Amygdala (tissue), 56 donors: ENCODE results near the gene NLE1.
"Not testable (repeated sequence)": the region's sequence is repeated elsewhere in the genome, so short reads cannot be mapped to it uniquely, and the experiment has no call there.

Experiments
- DNase-seq, 56 donors: peaks; one replicate each; lab custom pipeline; 2025; lab: John Stamatoyannopoulos, UW

The NLE1 gene

DNA sequence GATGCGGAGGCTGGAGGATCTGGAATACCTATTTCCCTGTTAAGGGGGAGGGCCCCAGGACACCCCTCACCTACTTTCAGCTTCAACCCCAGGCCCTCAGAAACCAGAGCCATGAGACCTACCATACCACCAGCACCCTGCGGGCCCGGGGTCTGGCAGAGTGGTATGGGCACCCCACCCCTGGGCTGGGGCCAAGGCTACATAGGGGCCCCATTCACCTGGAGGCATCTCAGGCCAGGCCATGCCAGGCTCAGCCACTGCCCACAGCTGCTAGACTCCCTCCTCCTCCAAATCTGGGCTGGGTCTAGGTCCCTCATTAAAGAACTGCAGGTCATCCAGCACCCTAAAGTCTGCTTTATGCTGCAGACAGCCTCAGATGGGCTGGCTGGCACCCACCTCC lies 11.7 kb downstream of the NLE1 start:
- DNase-seq: no peak

GRCh38 chr17:35129973-35130351 lies 12.1 kb downstream of the NLE1 start:
- no peak for DNase-seq

GRCh38 chr17:35129154-35129972 lies 12.7 kb downstream of the NLE1 start:
- no peak for DNase-seq

GRCh38 chr17:35127751-35128514 lies 14.2 kb downstream of the NLE1 start:
- DNase-seq: no peak

DNA sequence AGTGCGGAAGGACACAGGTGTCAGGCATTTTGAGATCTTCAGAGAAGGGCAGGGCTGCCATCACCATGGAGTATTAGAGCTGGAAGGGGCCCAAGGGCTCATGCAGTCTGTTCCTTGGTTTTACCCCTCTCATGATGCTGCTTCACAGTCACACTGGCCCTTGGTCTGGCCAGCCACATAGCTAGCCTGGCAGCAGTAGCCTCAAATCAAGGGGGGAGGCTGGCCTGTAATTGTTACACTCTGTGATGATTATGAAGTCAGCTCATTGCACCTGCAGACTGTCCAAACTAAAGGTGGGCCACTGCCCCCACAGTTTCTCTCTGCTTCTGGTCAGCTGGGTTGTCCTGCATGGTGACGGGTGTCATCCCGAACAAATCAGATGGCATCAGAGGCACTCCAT lies 20.8 kb downstream of the NLE1 start, which contains the start of gene FNDC8:
Gene FNDC8 (plus strand): TSS at position 301 of the 400 bp plus-strand sequence. CDS start 79 bp downstream, at position 380.
- DNase-seq: no peak

DNA sequence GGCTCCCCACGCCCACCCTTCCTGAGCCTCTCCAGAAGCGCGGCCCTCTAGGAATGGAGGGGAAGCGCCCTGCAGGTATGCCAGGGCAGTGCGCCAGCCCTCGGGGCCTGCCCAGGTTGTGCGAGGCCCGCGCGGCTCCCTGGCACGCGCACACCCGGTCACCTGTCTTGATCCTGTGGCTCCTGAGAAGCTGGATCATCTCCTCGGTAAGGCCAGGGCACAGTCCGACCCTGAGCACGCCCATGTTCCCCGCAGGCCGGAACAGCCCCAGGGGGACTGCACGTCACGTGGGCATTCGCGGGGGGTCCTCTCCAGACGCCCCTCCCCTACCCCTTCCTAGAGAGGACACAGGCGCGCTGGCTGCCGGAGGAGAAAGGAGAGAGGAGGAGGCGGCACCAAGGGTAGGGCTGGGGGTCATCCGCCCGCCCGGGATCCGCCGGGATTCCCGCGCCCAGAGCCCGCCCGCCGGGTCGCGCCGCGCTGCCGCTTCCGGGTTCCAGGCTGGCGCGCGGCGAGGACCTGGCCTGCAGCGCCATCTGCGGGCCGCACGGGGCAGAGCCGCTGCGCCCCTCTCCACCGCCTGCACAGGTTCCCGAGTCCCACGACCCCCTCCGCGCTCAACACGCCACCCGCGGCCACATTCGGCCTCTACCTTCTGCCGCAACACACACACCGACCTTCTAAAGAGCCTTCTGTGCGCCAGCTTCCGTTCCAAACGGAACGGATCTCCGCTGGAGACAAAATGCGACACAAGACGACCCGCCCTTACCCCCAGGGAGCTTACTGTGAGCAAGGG lies 22.5 kb downstream of the NLE1 start, which contains the start of gene RAD51D:
Gene RAD51D (minus strand): TSS at position 491 of the 796 bp plus-strand sequence. CDS start 247 bp downstream, at position 244.
- peak in 52 of 56 donors; percentile 4 to 80 (median 54) for DNase-seq

DNA sequence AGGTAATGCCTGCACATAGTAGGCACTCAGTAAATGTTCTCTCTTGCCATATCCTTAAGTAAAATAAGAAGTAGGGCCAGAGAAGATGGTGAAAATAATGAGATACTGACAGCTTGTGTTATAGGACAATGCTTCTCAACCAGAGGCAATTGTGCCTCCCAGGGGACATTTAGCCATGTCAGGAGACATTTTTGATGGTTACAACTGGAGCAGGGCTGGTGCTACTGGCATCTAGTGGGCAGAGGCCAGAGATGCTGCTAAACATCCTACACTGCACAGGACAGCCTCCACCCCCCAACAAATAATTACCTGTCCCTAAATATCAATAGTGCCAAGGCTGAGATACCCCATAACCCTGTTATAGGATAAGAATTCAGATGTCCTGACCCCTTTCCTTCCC lies 24.1 kb downstream of the NLE1 start:
- DNase-seq: peak in 6 of 56 donors; percentile 1 to 14 (median 6)

GRCh38 chr17:35116845-35117244 lies 25.3 kb downstream of the NLE1 start:
- DNase-seq: no peak

DNA sequence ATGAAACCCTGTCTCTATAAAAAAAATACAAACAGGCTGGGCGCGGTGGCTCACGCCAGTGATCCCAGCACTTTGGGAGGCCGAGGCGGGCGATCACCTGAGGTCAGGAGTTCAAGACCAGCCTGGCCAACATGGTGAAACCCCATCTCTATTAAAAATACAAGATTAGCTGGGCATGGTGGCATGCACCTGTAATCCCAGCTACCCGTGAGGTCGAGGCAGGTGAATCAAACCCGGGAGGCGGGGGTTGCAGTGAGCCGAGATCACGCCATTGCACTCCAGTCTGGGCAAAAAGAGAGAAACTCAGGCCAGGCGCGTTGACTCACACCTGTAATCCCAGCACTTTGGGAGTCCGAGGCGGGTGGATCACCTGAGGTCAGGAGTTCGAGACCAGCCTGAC lies 31.3 kb downstream of the NLE1 start:
- DNase-seq: not testable (repeated sequence)

GRCh38 chr17:35104844-35105450 lies 37.2 kb downstream of the NLE1 start:
- DNase-seq: no peak

GRCh38 chr17:35103271-35103670 lies 38.8 kb downstream of the NLE1 start:
- no peak for DNase-seq

GRCh38 chr17:35101725-35102124 lies 40.4 kb downstream of the NLE1 start:
- no peak for DNase-seq

GRCh38 chr17:35101036-35101435 lies 41.1 kb downstream of the NLE1 start:
- DNase-seq: no peak

DNA sequence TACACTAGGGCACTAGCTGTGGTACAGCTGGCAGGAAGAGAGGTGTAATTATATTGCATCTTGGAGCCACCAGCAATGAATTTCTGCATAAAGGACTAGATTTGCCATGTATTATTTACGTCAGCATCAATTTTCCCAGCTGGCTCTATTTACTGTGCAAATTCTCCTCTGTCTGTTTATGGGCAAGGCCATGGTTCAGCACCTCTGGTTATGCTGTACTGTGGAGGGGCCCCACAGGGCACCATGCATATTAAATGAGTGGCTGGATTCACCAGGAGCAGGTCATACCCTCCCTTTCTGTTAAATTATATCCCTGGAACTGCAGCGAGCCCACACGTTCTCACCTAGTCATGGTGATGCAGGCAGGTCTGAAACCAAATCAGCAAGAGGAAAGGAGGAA lies 42.2 kb downstream of the NLE1 start:
- no peak for DNase-seq

DNA sequence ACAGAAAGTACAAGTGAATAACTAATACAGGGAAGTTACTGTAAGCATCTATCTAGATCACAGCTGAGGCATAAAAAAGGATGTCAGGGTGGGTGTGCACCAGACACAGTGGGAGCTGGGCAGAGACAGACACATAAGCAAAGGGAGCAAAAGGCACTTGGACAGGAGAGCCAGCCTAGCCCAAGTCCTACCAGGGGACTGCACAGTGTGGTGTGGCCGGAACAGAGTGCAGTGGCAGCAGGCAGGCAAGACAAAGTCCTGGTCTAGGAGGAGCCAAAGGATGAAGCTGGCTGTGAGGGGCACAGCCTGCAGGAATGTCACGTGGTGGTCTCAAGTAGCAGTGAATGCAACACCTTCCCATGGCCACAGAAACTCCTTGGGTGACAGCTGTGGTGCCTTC lies 44.3 kb downstream of the NLE1 start:
- no peak for DNase-seq

- DNase-seq: no peak
Observed at GRCh38 chr17:35095741-35096140, 46.4 kb downstream of the NLE1 start.

DNA sequence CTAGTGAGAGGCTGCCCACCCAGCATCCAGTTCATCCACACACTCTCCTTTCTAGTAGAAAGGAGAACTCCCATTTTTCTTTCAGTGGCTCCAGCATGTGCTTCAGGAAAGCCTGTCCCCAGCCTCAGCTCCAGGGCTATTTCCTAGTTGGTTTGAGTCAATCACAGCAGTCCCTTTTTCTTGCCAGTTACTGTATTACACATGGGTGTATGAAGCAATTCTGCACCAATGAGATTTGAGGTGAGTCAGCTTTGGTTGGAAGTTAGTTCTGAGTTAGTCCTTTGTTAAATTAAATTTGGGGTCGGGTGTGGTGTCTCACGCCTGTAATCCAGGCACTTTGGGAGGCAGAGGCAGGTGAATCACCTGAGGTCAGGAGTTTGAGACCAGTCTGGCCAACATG lies 47.2 kb downstream of the NLE1 start:
- DNase-seq: no peak

GRCh38 chr17:35090707-35091106 lies 51.4 kb downstream of the NLE1 start:
- DNase-seq: not testable (repeated sequence)

GRCh38 chr17:35089586-35090296 lies 52.4 kb downstream of the NLE1 start:
- peak in 3 of 56 donors; percentile 15 to 36 (median 19) for DNase-seq
